A549 (cell line): Measurements from ENCODE around the gene FAR2. TPM values are rescaled to one million over a fixed set of nuclear protein-coding genes. Genes with fewer than 3 reads are reported as not detected.

ENCODE experiments used
- ATAC-seq, 2 experiments: fragments of 200-7000 bp in 1 of 2; fragments of >200 bp in 1 of 2; cut with Nextera tagmentation in 1 of 2; cut with Tn5 transposase in 1 of 2; 3 replicates each; pipeline versions ENCODE4 v1.8.0 to v1.9.1; 2018 to 2020; ENCODE audit warnings: mild to moderate bottlenecking in 1 of 2, moderate library complexity in 1 of 2
- CTCF ChIA-PET: fragments of 300-600 bp; sonication (Branson Sonifier 250); formaldehyde crosslinking; extraction: SDS; loops from one replicate; lab custom pipeline; 2021; ENCODE audit warnings: antibody characterized with exemption, inconsistent platforms; lab: Yijun Ruan, JAX
- POLR2A ChIA-PET: fragments of 350-600 bp; formaldehyde crosslinking; extraction: SDS; loops from one replicate; lab custom pipeline; 2021; ENCODE audit warnings: antibody characterized with exemption, inconsistent platforms; lab: Yijun Ruan, JAX
- DNase-seq, 2 experiments: peaks; one replicate each; pipeline versions ENCODE4 v3.0.0 to v3.0.0-alpha.2; 2011 to 2016; ENCODE audit warnings: low read depth in 1 of 2, low spot score in 1 of 2
- FAIRE-seq: peaks from 2 replicates; lab custom pipeline; 2011; peaks lifted over from hg19 to GRCh38; lab: Jason Lieb, UNC
- H3K27ac ChIP-seq, 2 experiments: fragments of >200 bp; sonication (Bioruptor Twin); formaldehyde crosslinking; 3 replicates each; pipeline ENCODE4 v1.5.1; 2016 to 2017
- H3K4me1 ChIP-seq: fragments of >200 bp; sonication (Bioruptor Twin); formaldehyde crosslinking; 3 replicates; pipeline ENCODE4 v1.6.1; 2016
- H3K4me2 ChIP-seq: fragments of >200 bp; sonication (Bioruptor Twin); formaldehyde crosslinking; 3 replicates; pipeline ENCODE4 v1.6.1; 2016
- H3K4me3 ChIP-seq: fragments of >200 bp; sonication (Bioruptor Twin); formaldehyde crosslinking; 3 replicates; pipeline ENCODE4 v1.5.1; 2016
- H3K9me3 ChIP-seq: fragments of >200 bp; sonication (Bioruptor Twin); formaldehyde crosslinking; 3 replicates; pipeline ENCODE4 v1.6.1; 2016
- BCL3 ChIP-seq: fragments of >200 bp; sonication (Bioruptor Twin); formaldehyde crosslinking; IDR thresholded peaks from 3 replicates; pipeline ENCODE4 v1.6.1; 2016
- CTCF ChIP-seq: fragments of >200 bp; sonication (Bioruptor Twin); formaldehyde crosslinking; IDR thresholded peaks from 3 replicates; pipeline ENCODE4 v1.5.1; 2016
- EHMT2 ChIP-seq: fragments of 200-600 bp; sonication (generic); IDR thresholded peaks from 2 replicates; pipeline ENCODE4 v1.6.1; 2016; ENCODE audit warnings: antibody characterized with exemption, low read depth, mild to moderate bottlenecking, moderate library complexity
- EP300 ChIP-seq, 2 experiments: fragments of >200 bp; sonication (Bioruptor Twin); formaldehyde crosslinking; IDR thresholded peaks; 2 replicates in 1 of 2; 3 replicates in 1 of 2; pipeline ENCODE4 v1.6.1; 2016 to 2017
- GATA3 ChIP-seq: IDR thresholded peaks from 2 replicates; pipeline ENCODE4 v1.6.1; 2012; ENCODE audit warnings: borderline replicate concordance
- HOXB13 ChIP-seq: fragments of 250-450 bp; sonication (Bioruptor Pico); IDR thresholded peaks from 2 replicates; pipeline ENCODE4 v1.5.0; 2020; ENCODE audit warnings: low read depth, mild to moderate bottlenecking, moderate library complexity
- JUNB ChIP-seq: fragments of >200 bp; sonication (Bioruptor Twin); formaldehyde crosslinking; IDR thresholded peaks from 2 replicates; pipeline ENCODE4 v1.6.1; 2016
- KDM1A ChIP-seq: fragments of 200-600 bp; sonication (generic); IDR thresholded peaks from 2 replicates; pipeline ENCODE4 v1.6.1; 2016; ENCODE audit warnings: low read depth, mild to moderate bottlenecking
- KDM5A ChIP-seq: fragments of 200-600 bp; sonication (generic); IDR thresholded peaks from 2 replicates; pipeline ENCODE4 v1.6.1; 2016; ENCODE audit warnings: antibody characterized with exemption, mild to moderate bottlenecking
- MYC ChIP-seq: IDR thresholded peaks from 2 replicates; pipeline ENCODE4 v1.6.1; 2012; ENCODE audit warnings: mild to moderate bottlenecking, inconsistent platforms, low read length, improper control_type of control experiment, borderline replicate concordance
- NFE2L2 ChIP-seq: fragments of 150-350 bp; conservative IDR thresholded peaks from 2 replicates; pipeline ENCODE4 v1.6.1; 2014; ENCODE audit warnings: low read length
- PBX3 ChIP-seq: IDR thresholded peaks from 2 replicates; pipeline ENCODE4 v1.6.1; 2012
- POLR2A ChIP-seq: IDR thresholded peaks from 2 replicates; pipeline ENCODE4 v1.6.1; 2012; ENCODE audit warnings: mild to moderate bottlenecking, low read length
- RARB ChIP-seq: fragments of 250-450 bp; sonication (Bioruptor Pico); IDR thresholded peaks from 2 replicates; pipeline ENCODE4 v1.8.0; 2021; ENCODE audit warnings: mild to moderate bottlenecking, moderate library complexity
- REST ChIP-seq: fragments of 200-600 bp; sonication (generic); IDR thresholded peaks from 2 replicates; pipeline ENCODE4 v1.6.1; 2016; ENCODE audit warnings: antibody characterized with exemption, mild to moderate bottlenecking, moderate library complexity
- SMC3 ChIP-seq: fragments of >200 bp; sonication (Bioruptor Twin); formaldehyde crosslinking; IDR thresholded peaks from 3 replicates; pipeline ENCODE4 v1.6.1; 2018; ENCODE audit warnings: inconsistent platforms
- TP53 ChIP-seq: fragments of 250-450 bp; sonication (Bioruptor Pico); IDR thresholded peaks from 2 replicates; pipeline ENCODE4 v1.5.0; 2021; ENCODE audit warnings: mild to moderate bottlenecking, moderate library complexity
- ZC3H11A ChIP-seq: fragments of 450-650 bp; IDR thresholded peaks from 2 replicates; pipeline ENCODE4 v1.6.1; 2014; ENCODE audit warnings: antibody characterized with exemption, mild to moderate bottlenecking
- ZFP36 ChIP-seq: fragments of 450-650 bp; IDR thresholded peaks from 2 replicates; pipeline ENCODE4 v1.6.1; 2014; ENCODE audit warnings: borderline replicate concordance; ENCODE audit not compliant: partially characterized antibody
- ZNF302 ChIP-seq: fragments of 250-450 bp; sonication (Bioruptor Pico); IDR thresholded peaks from 2 replicates; pipeline ENCODE4 v1.9.0; 2021; ENCODE audit warnings: inconsistent platforms, mild to moderate bottlenecking, moderate library complexity
- WGBS: methylation state at CpG from one replicate; pipeline ENCODE4 v1.1.6; 2017; ENCODE audit errors: missing lambda C conversion rate; 5-methylcytosine and 5-hydroxymethylcytosine counted together
- polyA plus RNA-seq, 4 experiments: library from polyadenylated mRNA; depleted of rRNA in 3 of 4; stranded (reverse); fragments of >200 nt; fragmentation: RNase III in 1 of 4; extraction: RNeasy Plus Mini Kit Qiagen cat#74134 plus additional on column Dnase treatment in 1 of 4; gene quantifications; 2 replicates in 3 of 4; 3 replicates in 1 of 4; pipeline ENCODE4 v1.2.3, GENCODE V29; 2011 to 2017

FAR2 gene
- polyA plus RNA-seq, 2 of the 4 experiments (the other 2 are of a cell fraction): 0.06 TPM; not detected in 1

GRCh38 chr12:29273178-29273843, 124.2 kb downstream of the FAR2 start:
- ChIA-PET CTCF (no interaction called here), POLR2A (no interaction called here)
- H3K4me3 ChIP-seq: no peak overlapping the region
- no peaks in the 10 kb centered on the region for H3K4me1 ChIP-seq
- FAIRE-seq (no peak), DNase-seq (no peak), ATAC-seq (no peak)
- H3K27ac ChIP-seq: no peak overlapping the region
- TF ChIP-seq EP300 (IDR thresholded peaks at IDR 0.05) (no peak), TP53 (CRISPR knock-in tag) (no peak), ZNF302 (CRISPR knock-in tag) (no peak), GATA3 (no peak), KDM5A (no peak), BCL3 (no peak), JUNB (no peak), MYC (no peak), HOXB13 (CRISPR knock-in tag) (no peak), RARB (no peak), ZFP36 (no peak), REST (no peak), EHMT2 (no peak), NFE2L2 (no peak)
- no peak overlapping the region for H3K4me2 ChIP-seq
- H3K9me3 ChIP-seq: no peaks in the 10 kb centered on the region
- 34% methylated on average over 5 of the region's 7 CpGs for WGBS

- 16% methylated on average over 3 of the region's 3 CpGs for WGBS
- Histone ChIP-seq H3K4me3 (no peak overlapping the region), H3K4me1 (no peaks in the 10 kb centered on the region), H3K27ac (no peak overlapping the region), H3K9me3 (no peaks in the 10 kb centered on the region), H3K4me2 (no peak overlapping the region)
- no peak for FAIRE-seq
- POLR2A ChIA-PET: no interaction called here
- no peak for TF ChIP-seq POLR2A
- no peak for TF ChIP-seq ZC3H11A
- no peak for TF ChIP-seq EHMT2
- no peak for TF ChIP-seq SMC3
- TF ChIP-seq HOXB13 (CRISPR knock-in tag): no peak
- CTCF ChIA-PET: interaction anchor here (0.6 kb wide), 1 partner anchor 1997 kb away, joined by 3 read pairs; no protein-coding TSS in a partner anchor
- ATAC-seq: no peak
- no peak for DNase-seq
These were observed 126.8 kb downstream of the FAR2 start for GRCh38 chr12:29275834-29276233.

- Histone ChIP-seq H3K27ac (no peak overlapping the region), H3K9me3 (no peaks in the 10 kb centered on the region), H3K4me3 (no peak overlapping the region), H3K4me1 (no peaks in the 10 kb centered on the region), H3K4me2 (no peak overlapping the region)
- WGBS: 25% methylated on average over 4 of the region's 4 CpGs
- DNase-seq: no peak
- ATAC-seq: no peak
- CTCF ChIA-PET: no interaction called here
- POLR2A ChIA-PET: no interaction called here
- TF ChIP-seq KDM1A (no peak), CTCF (no peak), ZFP36 (no peak), BCL3 (no peak), PBX3 (no peak)
- TF ChIP-seq, all 56 proteins: peak for 0
- no peak for FAIRE-seq
These were observed 128.2 kb downstream of the FAR2 start for GRCh38 chr12:29277231-29277630.
